Retinal pigment epithelial cell (primary cell): ENCODE data around the gene PPP2R5D.

Experiments
- DNase-seq: peaks from one replicate; pipeline ENCODE4 v3.0.0-alpha.2; 2010; ENCODE audit warnings: low read depth
- H3K4me3 ChIP-seq: 2 replicates; pipeline ENCODE4 v1.5.1; 2011; ENCODE audit warnings: mild to moderate bottlenecking, low read length, control low read depth, moderate library complexity
- TF ChIP-seq, protein P1 (sequence below): conservative IDR thresholded peaks from 2 replicates; pipeline ENCODE4 v1.5.1; 2011; ENCODE audit warnings: low read depth, low read length, control low read depth, inconsistent platforms

Gene PPP2R5D

DNA sequence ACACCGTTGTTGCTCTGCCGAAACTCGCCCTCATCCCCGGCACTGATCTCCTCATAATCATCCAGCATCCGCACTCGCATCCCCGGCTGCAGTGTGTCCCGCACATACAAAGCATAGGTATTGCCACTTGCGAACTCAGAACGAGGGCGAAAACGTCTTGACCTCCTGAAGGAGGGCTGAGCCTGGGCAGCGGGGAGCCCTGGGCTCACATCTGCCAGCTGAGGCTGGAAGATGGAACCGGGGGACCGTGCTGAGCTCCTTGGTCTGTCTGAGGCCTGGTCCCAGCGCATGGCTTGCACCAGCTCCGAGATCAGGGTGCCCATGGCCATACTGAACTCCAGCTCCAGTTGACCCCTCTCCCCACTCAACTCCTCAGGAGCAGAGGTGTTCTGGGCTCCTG is 66.6 kb downstream of the PPP2R5D start:
- TF ChIP-seq, protein P1, sequence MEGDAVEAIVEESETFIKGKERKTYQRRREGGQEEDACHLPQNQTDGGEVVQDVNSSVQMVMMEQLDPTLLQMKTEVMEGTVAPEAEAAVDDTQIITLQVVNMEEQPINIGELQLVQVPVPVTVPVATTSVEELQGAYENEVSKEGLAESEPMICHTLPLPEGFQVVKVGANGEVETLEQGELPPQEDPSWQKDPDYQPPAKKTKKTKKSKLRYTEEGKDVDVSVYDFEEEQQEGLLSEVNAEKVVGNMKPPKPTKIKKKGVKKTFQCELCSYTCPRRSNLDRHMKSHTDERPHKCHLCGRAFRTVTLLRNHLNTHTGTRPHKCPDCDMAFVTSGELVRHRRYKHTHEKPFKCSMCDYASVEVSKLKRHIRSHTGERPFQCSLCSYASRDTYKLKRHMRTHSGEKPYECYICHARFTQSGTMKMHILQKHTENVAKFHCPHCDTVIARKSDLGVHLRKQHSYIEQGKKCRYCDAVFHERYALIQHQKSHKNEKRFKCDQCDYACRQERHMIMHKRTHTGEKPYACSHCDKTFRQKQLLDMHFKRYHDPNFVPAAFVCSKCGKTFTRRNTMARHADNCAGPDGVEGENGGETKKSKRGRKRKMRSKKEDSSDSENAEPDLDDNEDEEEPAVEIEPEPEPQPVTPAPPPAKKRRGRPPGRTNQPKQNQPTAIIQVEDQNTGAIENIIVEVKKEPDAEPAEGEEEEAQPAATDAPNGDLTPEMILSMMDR = no peak
- DNase-seq = no peak
- no peak overlapping the region for H3K4me3 ChIP-seq

DNA sequence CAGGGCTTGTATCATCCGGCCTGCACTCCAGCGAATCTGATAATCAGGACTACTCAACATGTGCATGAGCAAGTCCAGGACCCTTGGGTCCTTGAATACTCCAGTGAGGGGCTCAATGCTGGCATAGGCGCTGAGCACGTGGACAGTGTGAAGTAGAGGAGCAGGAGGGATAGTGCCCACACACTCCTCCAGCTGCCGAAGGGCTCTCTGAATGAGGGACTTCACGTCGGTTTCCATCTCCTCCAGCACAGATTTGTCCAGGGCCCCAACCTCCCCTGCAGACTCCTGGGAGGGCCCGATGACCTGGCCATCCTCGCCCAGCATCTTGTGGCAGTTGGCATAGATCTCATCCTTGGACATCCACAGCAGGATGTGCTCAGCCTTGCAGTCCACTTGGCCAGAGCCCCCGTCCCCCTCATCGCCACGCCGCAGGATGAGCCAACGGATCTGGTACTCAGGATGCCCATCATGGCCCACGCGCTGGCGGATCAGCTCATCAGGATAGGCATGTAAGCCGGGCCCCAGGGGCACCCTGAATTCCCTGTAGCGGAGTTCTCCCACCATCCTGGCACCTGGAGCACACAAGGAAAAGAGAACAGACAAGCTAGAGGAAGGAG is 68.0 kb downstream of the PPP2R5D start:
- TF ChIP-seq, protein P1 = no peak
- no peak for DNase-seq
- peak overlapping the region; percentile 82 for H3K4me3 ChIP-seq

DNA sequence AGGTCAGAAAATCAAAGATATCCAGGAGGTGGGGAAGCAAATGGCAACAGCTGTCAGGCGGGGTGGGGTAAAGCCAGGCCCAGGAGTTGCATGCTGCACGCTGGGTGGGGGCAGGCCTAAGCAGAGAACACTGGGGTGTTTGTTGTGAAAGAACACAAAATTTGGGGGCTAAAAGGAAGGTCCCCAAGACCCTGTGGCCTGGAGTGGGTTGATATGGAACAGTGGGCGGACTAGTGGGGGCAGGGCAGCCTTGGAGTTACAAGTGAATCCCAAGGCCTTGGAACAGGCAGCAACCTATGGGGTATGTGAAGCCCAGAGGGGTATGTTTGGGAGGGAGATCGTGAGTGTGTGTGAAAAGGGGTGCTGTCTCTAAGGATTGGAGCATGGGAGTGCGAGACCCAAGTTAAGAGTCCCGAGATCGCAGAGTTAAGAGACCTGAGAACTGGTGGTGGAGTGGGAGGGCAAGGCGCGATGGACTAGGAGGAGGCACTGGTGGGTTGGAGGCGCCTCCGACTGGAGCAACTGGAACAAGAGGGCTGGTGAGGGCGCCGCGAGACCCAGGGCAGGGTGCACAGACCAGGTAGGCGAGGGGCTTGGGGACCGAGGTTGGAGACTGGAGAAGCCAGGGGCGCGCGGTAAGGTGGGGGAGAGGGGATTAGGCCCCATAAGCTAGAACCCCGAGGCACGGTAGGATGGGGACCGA is 68.6 kb downstream of the PPP2R5D start:
- TF ChIP-seq, protein P1 = no peak
- no peak for DNase-seq
- peak overlapping the region; percentile 82 for H3K4me3 ChIP-seq

DNA sequence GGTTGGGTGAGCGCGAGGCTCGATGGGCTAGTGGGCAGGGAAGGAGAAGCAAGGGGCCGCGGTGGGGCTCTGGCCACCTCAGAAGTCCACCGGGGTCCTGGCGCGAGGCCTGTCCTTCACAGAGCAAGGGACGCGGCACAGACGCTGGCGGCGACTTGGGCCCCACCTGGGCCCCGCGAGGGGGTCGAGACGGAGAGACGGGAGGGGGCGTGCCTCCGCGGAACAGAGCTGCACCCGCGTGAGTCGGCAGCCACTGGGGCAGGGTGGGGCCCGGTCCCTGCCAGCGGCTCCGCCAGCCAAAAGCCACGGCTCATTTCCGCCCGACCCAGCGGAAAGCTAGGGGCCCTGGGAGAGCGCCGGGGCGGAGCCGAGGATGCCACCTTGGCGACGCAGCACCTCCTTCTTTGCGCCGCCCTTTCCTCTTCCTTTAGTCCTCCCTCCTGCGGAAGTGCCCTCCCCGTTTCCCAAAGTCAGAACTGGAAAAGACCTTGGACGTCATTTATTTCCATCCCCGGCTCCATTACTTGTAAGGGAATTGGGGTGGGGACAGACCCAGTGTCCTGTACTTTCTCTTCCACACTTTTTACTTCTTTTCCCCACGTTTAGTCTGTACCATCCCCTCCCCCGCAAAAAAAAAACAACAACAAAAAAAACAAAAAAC is 69.3 kb downstream of the PPP2R5D start, which contains the start of gene CUL7:
Gene CUL7 (minus strand): TSS at position 307 of the 661 bp plus-strand sequence. CDS start 1,063 bp downstream, outside the sequence.
- H3K4me3 ChIP-seq = peak within 1 kb of the TSS; percentile 82

DNA sequence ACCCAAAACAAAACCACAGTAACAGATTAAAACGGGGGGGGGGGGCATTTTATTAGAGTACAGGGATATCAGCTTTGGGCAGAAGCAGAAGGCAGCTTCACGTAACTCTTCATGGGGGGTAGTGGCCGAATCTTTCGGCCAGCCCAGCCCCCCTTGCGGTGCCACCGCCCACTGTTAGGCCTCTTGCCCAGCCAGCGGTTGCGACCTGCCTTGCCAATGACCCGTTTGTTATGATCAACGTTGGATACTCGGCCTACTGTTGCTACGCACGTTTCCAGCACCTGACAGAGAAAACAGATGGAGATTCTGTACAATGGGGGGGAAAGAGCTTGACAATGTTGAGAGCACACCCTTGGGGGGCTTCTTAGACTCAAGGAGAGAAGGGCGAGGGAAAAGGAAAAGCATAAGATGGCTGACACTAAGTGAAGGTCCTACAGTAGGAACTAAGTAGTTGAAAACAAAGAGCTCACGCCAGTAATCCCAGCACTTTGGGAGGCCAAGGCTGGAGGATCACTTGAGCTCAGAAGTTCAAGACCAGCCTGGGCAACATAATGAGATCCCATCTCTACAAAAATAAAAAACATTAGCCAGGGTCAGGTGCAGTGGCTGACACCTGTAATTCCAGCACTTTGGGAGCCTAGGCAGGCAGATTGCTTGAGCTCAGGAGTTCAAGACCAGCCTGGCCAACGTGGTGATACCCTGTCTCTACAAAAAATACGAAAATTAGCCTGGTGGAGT is 70.0 kb downstream of the PPP2R5D start:
- DNase-seq = no peak

More for the DNA sequence above, 69.3 kb downstream of the PPP2R5D start, which contains the start of gene CUL7:
- TF ChIP-seq, protein P1 = no peak
- DNase-seq = peak; percentile 74

DNA sequence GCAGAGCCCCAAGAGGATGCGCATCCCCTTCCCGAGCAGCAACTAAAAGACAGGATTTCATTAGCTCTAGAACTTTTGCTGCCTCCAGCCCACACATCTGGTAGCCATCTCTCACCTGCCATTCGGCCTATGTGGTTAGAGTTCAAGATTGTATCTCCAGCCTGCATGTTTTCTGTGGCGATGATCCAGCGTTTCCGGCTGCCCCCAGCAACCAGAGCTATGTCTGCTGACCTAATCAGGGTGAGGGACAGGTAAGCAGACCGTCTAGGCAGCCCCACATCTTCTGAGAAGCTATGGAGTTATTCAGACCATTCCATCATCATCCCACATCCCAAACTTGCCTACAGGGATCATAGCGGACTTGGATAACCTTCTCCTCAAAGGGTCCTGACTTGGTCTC is 71.6 kb downstream of the PPP2R5D start:
- H3K4me3 ChIP-seq = no peak overlapping the region
- TF ChIP-seq, protein P1 = no peak
- DNase-seq = no peak

More for the DNA sequence above, 70.0 kb downstream of the PPP2R5D start:
- H3K4me3 ChIP-seq = peak overlapping the region; percentile 82
- TF ChIP-seq, protein P1 = no peak
